ENCODE measurements around the gene EFCAB6.

DNA sequence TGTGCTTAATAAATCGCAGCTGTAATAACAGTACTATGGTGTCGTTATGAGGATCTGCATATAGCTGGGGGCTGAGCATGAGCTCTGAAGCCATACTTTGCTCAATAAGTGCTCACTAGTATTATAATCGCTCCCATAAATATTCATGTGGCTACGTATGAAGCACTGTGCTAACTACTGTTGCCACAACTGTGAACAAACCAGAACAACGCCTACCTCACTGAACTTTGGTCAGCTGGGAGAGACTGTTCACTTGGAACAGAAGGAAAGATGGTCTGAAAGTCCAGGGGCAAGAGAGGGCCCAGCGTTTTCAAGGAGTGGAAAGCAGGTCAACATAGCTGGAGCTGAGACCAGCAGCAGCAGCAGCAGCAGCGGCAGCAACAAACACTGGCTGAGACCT lies 141.6 kb downstream of the EFCAB6 start:
- TF ChIP-seq, protein P1, sequence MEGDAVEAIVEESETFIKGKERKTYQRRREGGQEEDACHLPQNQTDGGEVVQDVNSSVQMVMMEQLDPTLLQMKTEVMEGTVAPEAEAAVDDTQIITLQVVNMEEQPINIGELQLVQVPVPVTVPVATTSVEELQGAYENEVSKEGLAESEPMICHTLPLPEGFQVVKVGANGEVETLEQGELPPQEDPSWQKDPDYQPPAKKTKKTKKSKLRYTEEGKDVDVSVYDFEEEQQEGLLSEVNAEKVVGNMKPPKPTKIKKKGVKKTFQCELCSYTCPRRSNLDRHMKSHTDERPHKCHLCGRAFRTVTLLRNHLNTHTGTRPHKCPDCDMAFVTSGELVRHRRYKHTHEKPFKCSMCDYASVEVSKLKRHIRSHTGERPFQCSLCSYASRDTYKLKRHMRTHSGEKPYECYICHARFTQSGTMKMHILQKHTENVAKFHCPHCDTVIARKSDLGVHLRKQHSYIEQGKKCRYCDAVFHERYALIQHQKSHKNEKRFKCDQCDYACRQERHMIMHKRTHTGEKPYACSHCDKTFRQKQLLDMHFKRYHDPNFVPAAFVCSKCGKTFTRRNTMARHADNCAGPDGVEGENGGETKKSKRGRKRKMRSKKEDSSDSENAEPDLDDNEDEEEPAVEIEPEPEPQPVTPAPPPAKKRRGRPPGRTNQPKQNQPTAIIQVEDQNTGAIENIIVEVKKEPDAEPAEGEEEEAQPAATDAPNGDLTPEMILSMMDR (conservative IDR thresholded peaks at IDR 0.05) = no peak
- no peak for TF ChIP-seq EZH2 (IDR thresholded peaks at IDR 0.05; ENCODE audit: low read depth)

All from PC-9 (cell line).